Measurements from ENCODE around the gene IER5L.
"Not testable (repeated sequence)": the region's sequence is repeated elsewhere in the genome, so short reads cannot be mapped to it uniquely, and the experiment has no call there.

Gene IER5L

GRCh38 chr9:129200255-129200654 is 22.2 kb upstream of the IER5L start:
- DNase-seq (ENCODE audit: low read depth, low spot score) = no peak
- in situ Hi-C loops (cut with HindIII; ENCODE audit: low sequenced_read_pairs) = no loop called here
- no peak for TF ChIP-seq CTCF (IDR thresholded peaks at IDR 0.05; ENCODE audit: low read depth, low read length)

GRCh38 chr9:129199044-129199435 is 21.0 kb upstream of the IER5L start:
- no peak overlapping the region for H3K4me3 ChIP-seq (ENCODE audit: low read depth, low read length)
- DNase-seq (ENCODE audit: low read depth, low spot score) = no peak
- in situ Hi-C loops (cut with HindIII; ENCODE audit: low sequenced_read_pairs) = no loop called here
- TF ChIP-seq CTCF (IDR thresholded peaks at IDR 0.05; ENCODE audit: low read depth, low read length) = no peak

More at GRCh38 chr9:129200255-129200654, 22.2 kb upstream of the IER5L start:
- no peak overlapping the region for H3K4me3 ChIP-seq (ENCODE audit: low read depth, low read length)

GRCh38 chr9:129198319-129199043 is 20.4 kb upstream of the IER5L start:
- no peak overlapping the region for H3K4me3 ChIP-seq (ENCODE audit: low read depth, low read length)
- peak; percentile 2 for TF ChIP-seq CTCF (IDR thresholded peaks at IDR 0.05; ENCODE audit: low read depth, low read length)
- in situ Hi-C loops (cut with HindIII; ENCODE audit: low sequenced_read_pairs) = no loop called here
- peak; percentile 92 for DNase-seq (ENCODE audit: low read depth, low spot score)

- DNase-seq (ENCODE audit: low read depth, low spot score) = no peak
- in situ Hi-C loops (cut with HindIII; ENCODE audit: low sequenced_read_pairs) = no loop called here
- no peak for TF ChIP-seq CTCF (IDR thresholded peaks at IDR 0.05; ENCODE audit: low read depth, low read length)
- H3K4me3 ChIP-seq (ENCODE audit: low read depth, low read length) = no peak overlapping the region
These were observed 19.9 kb upstream of the IER5L start for GRCh38 chr9:129197978-129198318.

GRCh38 chr9:129197045-129197444 is 19.0 kb upstream of the IER5L start:
- H3K4me3 ChIP-seq (ENCODE audit: low read depth, low read length); DNase-seq (ENCODE audit: low read depth, low spot score); in situ Hi-C loops (cut with HindIII; ENCODE audit: low sequenced_read_pairs): not testable (repeated sequence)

- DNase-seq (ENCODE audit: low read depth, low spot score) = no peak
- H3K4me3 ChIP-seq (ENCODE audit: low read depth, low read length) = no peak overlapping the region
- in situ Hi-C loops (cut with HindIII; ENCODE audit: low sequenced_read_pairs) = no loop called here
- no peak for TF ChIP-seq CTCF (IDR thresholded peaks at IDR 0.05; ENCODE audit: low read depth, low read length)
These were observed 17.5 kb upstream of the IER5L start for GRCh38 chr9:129195606-129196005.

- H3K4me3 ChIP-seq (ENCODE audit: low read depth, low read length) = no peak overlapping the region
- in situ Hi-C loops (cut with HindIII; ENCODE audit: low sequenced_read_pairs) = no loop called here
- no peak for DNase-seq (ENCODE audit: low read depth, low spot score)
- no peak for TF ChIP-seq CTCF (IDR thresholded peaks at IDR 0.05; ENCODE audit: low read depth, low read length)
These were observed 16.2 kb upstream of the IER5L start for GRCh38 chr9:129194221-129194620.

All from astrocyte of the spinal cord (primary cell).